LNCAP (cell line): ENCODE results near the gene GRAMD1C.

Experiments used
- CTCF ChIP-seq: fragments of 450-650 bp; IDR thresholded peaks from 2 replicates; pipeline ENCODE4 v1.5.1; 2017; ENCODE audit warnings: mild to moderate bottlenecking

The GRAMD1C gene

DNA sequence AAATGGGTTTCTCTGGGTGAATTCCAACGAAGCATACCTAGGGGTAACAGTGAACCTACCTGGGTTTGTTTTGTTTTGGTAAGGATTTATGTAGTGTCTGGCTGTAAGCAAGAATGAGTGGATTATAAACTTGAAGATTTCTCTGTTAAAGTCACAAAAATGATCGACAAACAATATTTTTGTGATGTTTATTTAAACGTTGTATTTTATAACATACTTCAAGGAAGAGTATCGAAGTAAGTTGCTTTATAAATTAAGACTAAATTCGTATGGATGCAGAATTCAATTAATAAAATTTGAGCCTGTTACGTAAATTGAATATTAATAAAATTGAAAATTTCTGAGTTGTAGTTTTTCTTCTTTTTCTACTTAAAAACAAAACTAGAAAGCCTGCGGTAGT lies 108.2 kb downstream of the GRAMD1C start:
- no peak for TF ChIP-seq CTCF

GRCh38 chr3:113947372-113948014 lies 108.9 kb downstream of the GRAMD1C start, which contains the start of gene ZDHHC23:
ZDHHC23 (plus strand) TSS chr3:113948013; CDS start chr3:113948803, 790 bp downstream.
- TF ChIP-seq CTCF, result no peak

- no peak for TF ChIP-seq CTCF
Measured at GRCh38 chr3:113948015-113948917, 109.7 kb downstream of the GRAMD1C start.

DNA sequence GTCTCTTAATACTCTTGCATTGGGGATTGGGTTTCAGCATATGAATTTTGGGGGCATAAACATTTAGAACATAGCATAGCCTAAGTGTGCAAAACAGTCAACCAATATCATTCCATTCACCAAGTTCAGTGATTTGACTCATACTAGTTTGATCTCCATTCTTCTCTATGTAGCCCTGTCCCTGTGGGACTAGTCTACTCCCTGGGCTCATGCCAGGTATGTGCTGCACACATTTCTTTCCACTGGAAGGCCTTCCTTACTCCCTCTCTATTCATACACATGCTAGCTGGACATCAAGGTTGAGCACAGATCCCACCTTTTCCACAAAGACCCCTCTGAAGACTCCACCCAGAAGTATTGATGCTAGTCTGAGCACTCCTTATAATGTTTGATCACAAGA lies 114.3 kb downstream of the GRAMD1C start:
- no peak for TF ChIP-seq CTCF

- TF ChIP-seq CTCF, result no peak
Measured at GRCh38 chr3:113953677-113954076, 115.1 kb downstream of the GRAMD1C start.

DNA sequence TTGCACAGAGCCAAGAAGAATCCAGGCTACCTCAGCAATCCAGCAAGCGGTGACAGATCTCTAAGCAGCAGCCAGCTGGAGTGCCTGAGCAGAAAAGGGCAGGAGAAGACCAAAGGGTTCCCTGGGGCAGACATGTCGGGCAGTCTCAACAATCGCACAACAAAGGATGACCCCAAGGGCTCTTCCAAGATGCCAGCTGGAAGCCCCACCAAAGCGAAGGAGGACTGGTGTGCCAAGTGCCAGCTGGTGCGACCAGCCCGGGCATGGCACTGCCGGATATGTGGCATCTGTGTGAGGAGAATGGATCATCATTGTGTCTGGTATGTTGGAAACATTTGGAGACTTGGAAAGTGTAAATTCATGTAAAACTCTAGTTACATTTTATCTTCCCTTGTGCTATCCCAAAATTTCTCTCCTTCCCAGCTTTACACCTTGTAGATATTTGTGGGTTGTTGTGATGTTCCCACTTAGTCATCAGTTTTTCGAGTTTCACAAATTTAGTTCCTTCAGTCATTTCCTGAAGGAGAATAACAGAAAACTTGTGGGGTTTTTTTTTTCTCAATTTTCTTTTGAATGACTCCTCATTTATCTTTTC lies 115.6 kb downstream of the GRAMD1C start:
- TF ChIP-seq CTCF, result no peak

GRCh38 chr3:113963879-113964278 lies 125.3 kb downstream of the GRAMD1C start:
- TF ChIP-seq CTCF, result no peak
